ENCODE results near the gene UBE2G2. TPM values are rescaled to one million over a fixed set of nuclear protein-coding genes. Genes with fewer than 3 reads are reported as not detected.

UBE2G2 gene
- total RNA-seq, 1 experiment from 2014 or later, result 121 TPM

DNA sequence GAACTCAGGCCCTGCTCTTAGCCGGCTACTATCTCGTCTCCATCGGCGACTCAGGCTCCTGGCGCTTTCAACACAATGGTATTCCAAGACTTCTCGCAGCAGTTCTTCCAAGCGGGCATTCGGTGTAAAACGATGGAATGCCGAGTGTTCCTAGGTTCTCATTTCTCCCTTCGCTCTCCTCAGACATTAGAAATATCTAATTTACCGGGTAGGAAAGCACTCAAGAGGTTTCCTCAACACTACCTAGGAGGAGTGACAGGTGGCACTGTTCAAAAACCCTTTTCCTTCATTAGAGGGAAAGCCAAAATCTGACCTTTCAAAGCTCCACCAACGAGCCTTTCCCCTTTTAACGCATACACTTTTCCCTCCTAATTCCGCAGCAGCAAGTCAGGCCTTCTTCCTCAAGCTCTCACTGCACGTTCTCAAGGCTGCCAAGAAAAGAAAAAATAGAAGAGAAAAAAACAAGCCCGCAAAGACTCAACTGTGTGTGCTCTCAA, 601 bp downstream of the UBE2G2 start:
- Mint-ChIP-seq H3K36me3 (ENCODE audit: insufficient read depth in 1 of 3, low read depth in 3 of 3) (peaks cover 26 to 63% (median 48%) of the 10 kb centered on the region in 3 experiments), H3K4me3 (peak overlapping the region; percentile 95 to 96)
- WGBS (ENCODE audit: extremely low coverage, insufficient read length, low lambda C conversion rate), result no CpG with 5 or more reads among the region's 17 CpGs

More for the DNA sequence above, 601 bp downstream of the UBE2G2 start:
- no peak overlapping the region for H3K4ac ChIP-seq (ENCODE audit: low read depth, low read length)
- H3K23ac ChIP-seq (ENCODE audit: insufficient read length, low read depth, low read length), result no peak overlapping the region
- no peak overlapping the region for H2BK120ac ChIP-seq (ENCODE audit: low read depth, low read length, poor library complexity, severe bottlenecking)
- Mint-ChIP-seq H3K27me3 (ENCODE audit: low read depth) (no peaks in the 10 kb centered on the region), H3K9me3 (no peaks in the 10 kb centered on the region), H3K4me1 (peaks cover 23 to 32% of the 10 kb centered on the region in 2 experiments), H3K27ac (peak overlapping the region; percentile 59 to 98 (median 95); a peak in 5 of 7 replicates)
- H3K9me3 ChIP-seq (ENCODE audit: control insufficient read depth, low read depth, low read length), result no peaks in the 10 kb centered on the region
- H2BK20ac ChIP-seq (ENCODE audit: low read depth, low read length, poor library complexity, severe bottlenecking), result no peak overlapping the region
- H3K27me3 ChIP-seq (ENCODE audit: insufficient read depth, low read length), result no peaks in the 10 kb centered on the region
- H3K23me2 ChIP-seq (ENCODE audit: insufficient read length, low read depth, low read length, poor library complexity, severe bottlenecking), result peaks cover 13% of the 10 kb centered on the region
- no peak overlapping the region for H2BK5ac ChIP-seq (ENCODE audit: insufficient read length, low read length)
- no peak overlapping the region for H3K14ac ChIP-seq (ENCODE audit: insufficient read depth, low read length)
- H4K91ac ChIP-seq (ENCODE audit: insufficient read length, low read depth, low read length), result no peak overlapping the region
- TF ChIP-seq, protein P1, sequence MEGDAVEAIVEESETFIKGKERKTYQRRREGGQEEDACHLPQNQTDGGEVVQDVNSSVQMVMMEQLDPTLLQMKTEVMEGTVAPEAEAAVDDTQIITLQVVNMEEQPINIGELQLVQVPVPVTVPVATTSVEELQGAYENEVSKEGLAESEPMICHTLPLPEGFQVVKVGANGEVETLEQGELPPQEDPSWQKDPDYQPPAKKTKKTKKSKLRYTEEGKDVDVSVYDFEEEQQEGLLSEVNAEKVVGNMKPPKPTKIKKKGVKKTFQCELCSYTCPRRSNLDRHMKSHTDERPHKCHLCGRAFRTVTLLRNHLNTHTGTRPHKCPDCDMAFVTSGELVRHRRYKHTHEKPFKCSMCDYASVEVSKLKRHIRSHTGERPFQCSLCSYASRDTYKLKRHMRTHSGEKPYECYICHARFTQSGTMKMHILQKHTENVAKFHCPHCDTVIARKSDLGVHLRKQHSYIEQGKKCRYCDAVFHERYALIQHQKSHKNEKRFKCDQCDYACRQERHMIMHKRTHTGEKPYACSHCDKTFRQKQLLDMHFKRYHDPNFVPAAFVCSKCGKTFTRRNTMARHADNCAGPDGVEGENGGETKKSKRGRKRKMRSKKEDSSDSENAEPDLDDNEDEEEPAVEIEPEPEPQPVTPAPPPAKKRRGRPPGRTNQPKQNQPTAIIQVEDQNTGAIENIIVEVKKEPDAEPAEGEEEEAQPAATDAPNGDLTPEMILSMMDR (conservative IDR thresholded peaks at IDR 0.05), result peak; percentile 54
- H3K4me1 ChIP-seq (ENCODE audit: insufficient read depth, low read length), result no peaks in the 10 kb centered on the region
- no peak overlapping the region for H2BK12ac ChIP-seq (ENCODE audit: insufficient read length, low read depth, low read length)
- H2BK15ac ChIP-seq (ENCODE audit: low read depth, low read length), result no peak overlapping the region
- H3K56ac ChIP-seq (ENCODE audit: insufficient read length, low read depth, low read length), result no peak overlapping the region
- H4K20me1 ChIP-seq (ENCODE audit: control insufficient read depth, insufficient read depth, insufficient read length), result no peaks in the 10 kb centered on the region
- H2AK5ac ChIP-seq (ENCODE audit: insufficient read length, low read length), result no peak overlapping the region
- peak overlapping the region; percentile 48 for H3K4me2 ChIP-seq (ENCODE audit: insufficient read depth, insufficient read length, low read length)
- peaks cover 19% of the 10 kb centered on the region; the same call in 1 of the 2 replicates for H3K79me2 ChIP-seq (ENCODE audit: insufficient read depth, low read length)
- no peak overlapping the region for H4K8ac ChIP-seq (replicated peaks; ENCODE audit: insufficient read length, low read depth, low read length)
- no peak for DNase-seq
- H3K9ac ChIP-seq (ENCODE audit: extremely low read depth, insufficient read length, low read length), result peak overlapping the region; percentile 29
- H3K79me1 ChIP-seq (ENCODE audit: insufficient read depth, low read depth, low read length, poor library complexity, severe bottlenecking), result peaks cover 2% of the 10 kb centered on the region
- no peak overlapping the region for H4K5ac ChIP-seq (ENCODE audit: insufficient read length, low read depth, low read length)
- H2AFZ ChIP-seq (ENCODE audit: low read length), result no peak overlapping the region
- no peak overlapping the region for H3T11ph ChIP-seq (ENCODE audit: low read length)
- no peak overlapping the region for H3K18ac ChIP-seq (ENCODE audit: insufficient read length, low read depth, low read length)
- no peak overlapping the region for H3K27ac ChIP-seq (ENCODE audit: insufficient read length, low read depth, low read length)

Data from H9 (cell line).